Esophagus mucosa (tissue), 1 donor: ENCODE data around the gene TEX38. TPM values are rescaled to one million over a fixed set of nuclear protein-coding genes. Genes with fewer than 3 reads are reported as not detected.
"Not testable (repeated sequence)": the region's sequence is repeated elsewhere in the genome, so short reads cannot be mapped to it uniquely, and the experiment has no call there.

Source experiments
- ATAC-seq: fragments of 200-7000 bp; cut with Tn5 transposase; one replicate; pipeline ENCODE4 v1.9.1; 2020
- total RNA-seq: library from RNA; stranded (reverse); gene quantifications from one replicate; pipeline ENCODE4 v1.2.4, GENCODE V29; 2023
- donor health status: DM: yes; HTN: yes; CAD: no.

TEX38 gene
- total RNA-seq, 1 donor from 2014 or later: not detected

DNA sequence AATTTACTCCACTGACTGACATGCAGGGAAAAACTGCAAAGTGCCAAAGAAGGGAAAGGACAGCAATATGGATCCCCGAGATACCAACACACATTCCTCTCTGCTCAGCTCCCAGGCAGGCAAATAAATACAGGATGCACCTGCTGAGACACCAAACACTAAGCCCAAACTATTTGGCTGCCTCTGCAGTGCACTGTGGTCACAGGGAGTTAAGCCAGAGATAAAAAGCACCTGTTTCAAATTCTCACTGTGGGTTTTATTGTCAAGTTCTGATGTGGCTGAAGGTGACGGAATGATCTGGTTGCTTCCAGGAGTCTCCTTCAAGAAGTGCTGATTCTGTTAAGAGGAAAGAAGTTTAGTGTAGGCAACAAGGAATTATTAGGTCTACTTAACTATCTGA, 17.7 kb downstream of the TEX38 start:
- ATAC-seq: no peak

DNA sequence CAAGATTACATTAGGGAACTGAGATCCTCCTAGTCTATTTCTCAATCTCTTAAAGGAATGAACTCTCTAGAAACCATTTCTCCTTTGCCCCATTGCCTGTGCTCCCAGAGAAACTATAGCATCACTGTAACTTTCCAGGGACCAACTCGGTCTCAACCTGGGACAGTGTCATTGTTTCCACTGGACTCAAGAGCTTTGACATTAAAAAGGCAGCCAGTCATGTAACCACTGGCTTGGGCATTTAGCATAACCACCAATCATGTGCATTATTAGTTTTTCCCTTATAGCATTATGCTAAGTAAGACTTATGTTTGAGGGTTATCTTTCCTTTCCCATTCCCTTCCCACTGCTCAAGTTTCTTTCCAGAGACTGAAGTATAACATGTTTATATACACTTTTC, 18.2 kb downstream of the TEX38 start:
- no peak for ATAC-seq

DNA sequence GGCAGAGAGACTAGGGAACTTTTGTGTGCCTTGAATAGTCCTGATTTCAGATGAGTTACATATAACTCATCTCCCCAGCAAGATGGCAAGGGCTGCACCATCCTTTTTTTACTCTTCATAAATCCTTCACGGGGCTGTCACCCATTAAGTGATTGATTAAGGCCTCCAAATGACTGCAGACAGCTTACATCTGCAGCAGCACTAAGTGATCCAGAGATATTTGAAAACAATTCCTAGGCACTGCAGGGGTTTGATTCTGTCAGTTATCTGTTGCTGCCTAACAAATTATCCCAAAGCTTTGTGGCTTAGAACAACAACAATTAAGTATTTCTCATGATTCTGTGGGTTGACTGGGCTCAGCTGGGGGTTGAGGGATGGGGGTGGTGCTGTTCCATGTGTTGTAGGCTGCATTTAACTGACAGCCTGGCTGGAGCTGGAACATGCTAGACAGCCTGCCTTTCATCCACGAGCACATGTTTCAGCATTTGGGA, 19.3 kb downstream of the TEX38 start:
- no peak for ATAC-seq

DNA sequence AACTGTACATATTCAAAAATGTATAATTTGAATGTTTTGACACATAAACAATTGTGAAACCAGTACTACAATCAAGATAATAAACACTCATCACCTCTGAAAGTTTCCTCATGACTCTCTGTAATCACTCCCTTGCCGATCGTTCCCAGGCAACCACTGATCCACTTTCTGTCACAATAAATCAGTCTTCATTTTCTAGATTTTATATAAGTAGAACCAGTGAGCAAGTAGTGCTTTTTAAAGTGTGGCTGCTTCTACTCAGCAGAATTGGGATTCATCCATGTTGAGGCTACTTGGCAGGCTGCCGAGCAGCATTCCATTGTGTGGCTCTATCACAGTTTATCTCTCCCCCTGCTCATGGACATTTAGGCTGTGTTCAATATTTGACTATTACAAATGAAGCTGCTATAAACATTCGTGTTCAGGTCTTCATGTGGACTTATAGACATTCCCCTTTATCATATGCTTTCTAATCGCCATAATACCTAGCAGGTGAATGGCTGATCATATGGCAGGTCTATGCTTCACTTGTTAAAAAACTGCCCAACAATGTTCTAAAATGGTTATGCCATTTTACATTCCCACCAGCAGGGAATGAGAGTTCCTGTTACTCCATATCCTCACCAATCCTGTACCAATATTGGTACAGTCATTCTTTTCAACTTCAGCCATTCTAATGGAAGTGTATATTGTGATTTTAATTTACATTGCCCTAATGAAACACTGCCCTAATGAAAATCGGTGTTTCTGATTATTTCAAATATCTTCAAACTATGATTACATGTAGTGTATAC, 20.5 kb downstream of the TEX38 start:
- no peak for ATAC-seq

DNA sequence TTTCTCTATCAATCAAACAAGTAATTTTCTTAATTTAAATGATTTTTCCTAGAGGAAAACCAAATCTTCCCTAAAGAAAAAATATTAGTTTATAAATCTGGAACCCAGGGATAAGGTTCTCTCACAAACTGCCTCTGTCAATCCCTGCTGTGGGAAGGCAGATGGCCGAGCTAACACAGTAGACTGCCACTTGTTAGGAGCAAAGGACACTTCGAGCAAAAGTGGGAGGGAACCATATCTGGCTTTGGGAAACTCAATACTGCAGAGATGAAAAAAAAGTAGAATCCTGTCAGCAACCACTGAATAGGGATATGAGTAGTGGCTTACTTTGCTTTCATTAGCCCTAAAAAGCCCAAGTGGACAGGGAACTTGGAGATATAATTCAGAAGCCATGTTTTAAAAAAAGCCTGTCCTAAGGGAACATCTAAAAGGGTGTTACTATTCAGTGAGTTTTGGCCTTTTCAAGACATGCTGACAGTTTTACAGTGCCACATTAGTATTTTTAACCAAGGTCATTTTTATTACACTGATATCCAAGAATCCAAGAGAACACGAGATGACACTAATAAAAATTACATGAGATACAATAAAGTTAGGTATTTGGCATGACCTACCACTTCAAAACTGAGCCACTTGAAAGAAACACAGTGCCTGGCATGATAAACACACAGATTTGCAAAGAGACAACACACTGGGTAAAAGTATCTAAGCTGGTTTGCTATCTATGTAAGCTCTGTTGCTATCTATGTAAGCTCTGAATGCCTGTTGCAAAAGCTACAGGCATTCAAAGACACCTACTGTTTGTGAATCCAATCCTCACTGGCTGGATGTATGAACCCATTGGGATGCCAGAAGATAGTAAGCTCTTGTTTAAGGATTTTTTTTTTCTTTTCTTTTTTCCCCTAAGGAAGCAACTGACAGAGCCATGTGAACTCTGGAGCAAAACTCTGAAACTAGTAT, 21.4 kb downstream of the TEX38 start:
- ATAC-seq: no peak

DNA sequence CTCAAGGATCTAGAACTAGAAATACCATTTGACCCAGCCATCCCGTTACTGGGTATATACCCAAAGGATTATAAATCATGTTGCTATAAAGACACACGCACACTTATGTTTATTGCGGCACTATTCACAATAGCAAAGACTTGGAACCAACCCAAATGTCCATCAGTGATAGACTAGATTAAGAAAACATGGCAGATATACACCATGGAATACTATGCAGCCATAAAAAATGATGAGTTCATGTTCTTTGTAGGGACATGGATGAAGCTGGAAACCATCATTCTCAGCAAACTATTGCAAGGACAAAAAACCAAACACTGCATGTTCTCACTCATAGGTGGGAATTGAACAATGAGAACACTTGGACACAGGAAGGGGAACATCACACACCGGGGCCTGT, 23.0 kb downstream of the TEX38 start:
- ATAC-seq: not testable (repeated sequence)

DNA sequence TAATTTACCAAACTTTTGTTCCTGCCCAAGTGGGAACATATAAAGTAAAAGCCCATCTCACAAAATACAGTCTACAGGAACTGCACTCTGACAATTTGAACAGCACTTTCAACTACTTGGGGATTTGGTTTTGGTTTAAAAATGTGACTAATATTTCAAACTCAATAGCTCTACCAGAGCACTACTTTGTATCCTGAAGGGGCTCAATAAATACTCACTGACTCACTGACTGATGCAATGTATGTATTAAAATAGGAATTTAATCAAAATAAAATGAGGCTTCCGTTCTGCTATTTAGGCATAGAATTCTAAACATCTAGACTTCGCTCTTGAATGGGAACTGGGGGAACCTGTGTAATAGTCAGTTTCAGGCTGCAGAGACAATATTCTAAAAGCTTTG, 25.4 kb downstream of the TEX38 start:
- no peak for ATAC-seq

DNA sequence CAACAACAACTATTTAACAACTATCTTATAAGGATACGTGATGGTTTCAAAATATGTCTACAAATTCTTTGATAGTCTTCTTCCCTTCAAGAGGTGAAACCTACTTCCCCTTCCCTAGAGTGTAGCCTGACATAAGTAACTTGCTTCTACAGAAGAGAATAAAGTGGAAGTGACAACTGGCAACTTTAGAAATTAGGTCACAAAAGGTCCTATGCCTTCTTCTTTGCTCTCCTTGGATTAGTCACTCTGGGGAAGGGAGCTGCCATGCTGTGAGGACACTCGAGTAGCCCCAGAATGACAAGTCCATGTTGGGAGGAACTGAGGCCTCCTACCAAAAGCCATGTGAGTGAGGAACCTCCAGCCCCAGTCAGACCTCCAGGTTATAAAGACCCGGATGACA, 28.0 kb downstream of the TEX38 start:
- no peak for ATAC-seq

DNA sequence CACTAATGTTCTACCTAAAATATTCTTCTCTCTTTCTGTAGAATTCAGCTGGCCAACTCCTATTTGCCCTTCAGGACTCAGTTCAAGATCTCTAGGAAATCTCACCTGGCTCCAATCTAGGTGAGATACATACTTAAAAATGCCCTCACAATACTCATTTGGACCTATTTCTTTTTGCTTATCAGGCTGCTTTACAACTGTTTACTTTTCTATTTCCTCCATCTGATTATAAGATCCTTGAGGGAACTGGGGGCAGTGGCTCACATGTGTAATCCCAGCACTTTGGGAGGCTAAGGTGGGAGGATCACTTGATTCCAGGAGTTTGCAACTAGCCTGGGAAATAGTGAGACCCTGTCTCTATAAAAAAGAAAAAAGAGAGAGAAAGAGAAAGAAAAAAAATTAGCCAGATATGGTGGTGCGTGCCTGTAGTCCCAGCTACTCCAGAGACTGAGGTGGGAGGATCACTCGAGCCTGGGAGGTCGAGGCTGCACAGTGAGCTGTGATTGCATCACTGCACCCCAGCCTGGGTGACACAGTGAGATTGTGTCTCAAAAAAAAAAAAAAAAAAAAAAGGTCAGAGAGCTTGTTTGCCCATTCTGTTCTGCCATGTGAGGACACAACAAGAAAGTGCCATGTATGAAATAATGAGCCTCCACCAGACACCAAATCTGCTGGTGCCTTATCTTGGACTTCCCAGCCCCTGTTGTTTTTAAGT, 32.4 kb downstream of the TEX38 start:
- ATAC-seq: no peak

DNA sequence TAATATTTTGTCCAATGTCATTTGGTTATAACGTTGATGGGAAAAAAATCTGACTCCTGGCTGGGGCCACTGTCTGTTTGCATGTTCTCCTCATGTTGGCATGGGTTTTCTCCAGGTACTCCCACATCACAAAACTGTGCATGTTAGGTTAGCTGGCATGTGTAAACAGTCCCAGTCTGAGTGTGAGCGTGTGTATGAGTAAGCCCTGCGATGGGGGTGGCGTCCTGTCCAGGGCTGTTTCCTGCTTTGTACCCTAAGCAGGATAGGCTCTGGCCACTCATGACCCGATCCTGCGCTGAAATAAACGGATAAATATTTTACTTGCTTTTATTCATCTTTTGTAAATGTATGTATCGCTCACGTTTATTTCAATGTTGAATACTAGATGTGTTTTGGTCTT, 33.8 kb downstream of the TEX38 start:
- ATAC-seq: no peak

DNA sequence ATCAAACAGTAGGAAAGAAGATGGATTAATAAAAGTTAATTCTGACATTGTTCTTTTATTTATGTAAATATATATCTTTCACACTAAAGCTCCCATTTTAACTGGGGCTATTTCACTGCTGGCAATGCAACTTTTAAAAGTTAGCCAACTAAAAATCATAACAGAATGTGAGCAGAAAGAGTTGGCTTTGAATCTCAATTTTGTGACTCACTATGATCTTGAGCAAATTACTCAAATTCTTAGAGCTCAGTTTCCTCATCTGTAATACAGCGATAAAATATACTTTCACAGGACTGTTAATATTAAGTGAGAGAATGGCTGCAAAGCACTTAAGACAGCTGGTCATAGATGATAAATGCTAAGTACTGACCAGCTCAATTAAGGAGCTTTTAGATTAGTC, 36.5 kb downstream of the TEX38 start:
- no peak for ATAC-seq

DNA sequence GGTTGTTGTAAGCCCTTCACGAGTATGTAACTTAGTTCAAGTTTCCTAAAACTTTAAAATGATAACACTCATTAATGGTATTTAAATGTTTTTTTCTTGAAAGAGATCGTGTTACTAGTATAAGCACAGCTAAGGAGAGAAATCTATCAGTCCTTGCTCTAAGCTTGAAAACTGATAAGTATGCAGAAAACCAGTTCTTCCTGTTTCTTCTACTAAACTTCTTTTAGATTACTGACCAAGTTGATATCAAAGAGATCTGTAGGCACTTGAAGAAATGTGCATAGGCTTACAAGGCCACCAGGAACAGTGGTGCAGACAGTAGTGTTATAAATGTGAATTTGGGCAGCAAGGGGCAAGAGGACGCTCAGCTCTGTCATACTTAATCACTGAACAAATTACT, 43.3 kb downstream of the TEX38 start:
- ATAC-seq: no peak

DNA sequence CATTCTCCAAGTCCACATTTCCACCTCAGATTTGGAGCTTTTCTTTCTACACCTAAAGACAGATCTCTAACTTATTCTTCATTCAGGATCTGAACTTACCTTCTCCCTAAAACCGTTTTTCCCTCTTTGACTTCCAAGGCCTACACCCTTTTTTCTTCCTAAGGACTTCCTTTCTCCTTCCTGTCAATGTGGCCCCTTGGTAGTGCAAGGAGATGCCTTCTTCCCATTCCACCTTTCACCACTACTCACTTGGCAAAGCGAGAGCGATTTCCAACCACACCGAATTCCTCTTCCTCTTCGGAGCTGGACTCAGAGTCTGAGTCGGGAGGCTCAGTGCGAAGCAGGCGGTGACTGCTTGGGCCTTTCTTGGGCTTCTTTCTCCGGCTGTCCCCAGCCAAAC, 46.0 kb downstream of the TEX38 start:
- ATAC-seq: no peak

DNA sequence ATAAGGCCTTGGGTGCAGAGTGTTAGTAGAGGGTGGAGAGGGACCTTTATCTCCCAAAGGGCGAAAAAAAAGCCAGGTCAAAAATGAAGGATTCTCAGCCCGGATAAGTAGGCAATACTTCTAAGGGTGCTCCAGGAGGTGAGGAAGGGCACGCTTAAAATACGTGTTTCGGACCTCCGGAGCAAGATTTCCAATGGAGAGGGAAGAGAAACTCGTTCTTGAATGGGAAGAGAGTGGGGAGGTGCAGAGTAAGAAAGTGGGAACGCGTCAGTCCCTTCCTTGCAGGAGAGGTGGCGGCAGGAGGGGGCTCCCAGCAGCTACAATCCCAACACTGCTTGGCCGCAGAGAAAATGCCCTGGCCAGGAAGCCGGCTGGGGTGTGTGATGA, 46.7 kb downstream of the TEX38 start:
- ATAC-seq: no peak

DNA sequence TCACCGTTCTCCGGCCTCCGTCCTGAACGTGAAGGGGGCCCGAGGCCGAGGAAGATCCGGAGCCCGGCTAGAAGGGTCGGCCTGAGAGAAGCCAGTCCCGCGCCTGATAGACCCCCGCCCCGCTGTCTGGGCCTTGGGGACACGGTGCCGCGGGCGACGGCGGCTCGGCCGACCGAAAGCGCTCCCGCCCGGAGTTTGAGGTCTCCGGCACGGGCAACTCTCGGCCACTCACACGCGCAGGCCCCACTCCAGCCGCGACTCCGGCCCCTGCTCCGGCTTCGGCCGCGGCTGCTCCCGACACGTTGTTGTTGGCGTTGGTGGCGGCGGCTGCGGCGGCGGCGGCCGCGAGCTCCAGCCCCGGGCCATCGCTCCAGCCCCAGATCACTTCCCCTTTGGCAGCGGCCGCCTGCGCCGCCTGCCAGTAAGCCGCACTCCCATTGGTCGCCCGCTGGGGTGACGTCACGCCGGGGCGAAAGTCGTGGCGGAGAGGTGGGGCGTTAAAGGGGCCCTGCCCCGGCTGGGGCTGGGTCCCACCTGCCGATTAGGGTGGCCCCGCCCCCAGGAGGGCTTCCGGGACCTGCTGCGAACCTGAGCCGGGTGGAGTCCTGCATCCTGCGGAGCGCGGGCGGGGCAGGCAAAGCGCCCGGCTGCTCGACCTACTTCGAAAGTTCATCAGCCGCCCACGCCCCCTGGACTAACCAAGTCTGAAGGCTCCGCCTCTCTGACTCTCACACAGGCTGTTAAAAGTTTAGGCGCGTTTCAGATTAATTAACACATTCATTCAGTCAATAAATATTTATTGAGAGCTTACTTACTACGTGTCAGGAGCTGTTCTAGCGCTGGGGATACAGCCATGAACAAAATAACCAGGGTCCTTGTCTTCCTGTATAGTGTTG, 47.3 kb downstream of the TEX38 start, which contains the start of gene EFCAB14:
EFCAB14 (minus strand) TSS at position 388 of the 896 bp plus-strand sequence. CDS start 1,027 bp downstream, outside the sequence.
- ATAC-seq: peak; percentile 99

DNA sequence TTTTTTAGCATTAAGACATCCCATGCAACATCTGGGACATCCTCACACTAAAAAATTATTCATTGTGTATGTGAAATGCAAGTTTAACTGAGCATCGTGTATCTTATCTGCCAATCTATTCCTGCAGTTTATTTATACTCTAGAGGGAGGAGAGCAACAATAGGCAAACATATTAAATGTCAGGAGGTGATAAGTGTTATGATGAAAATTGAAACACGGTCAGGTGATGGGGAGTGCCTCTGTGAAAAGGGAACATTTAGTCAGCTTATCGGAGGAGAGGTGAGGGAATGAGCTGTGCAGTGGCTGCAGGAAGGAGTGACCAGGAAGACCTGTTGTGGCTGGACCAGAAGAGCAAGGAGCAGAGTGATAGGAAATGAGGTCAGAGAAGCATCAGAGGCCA, 48.0 kb downstream of the TEX38 start:
- peak; percentile 74 for ATAC-seq

DNA sequence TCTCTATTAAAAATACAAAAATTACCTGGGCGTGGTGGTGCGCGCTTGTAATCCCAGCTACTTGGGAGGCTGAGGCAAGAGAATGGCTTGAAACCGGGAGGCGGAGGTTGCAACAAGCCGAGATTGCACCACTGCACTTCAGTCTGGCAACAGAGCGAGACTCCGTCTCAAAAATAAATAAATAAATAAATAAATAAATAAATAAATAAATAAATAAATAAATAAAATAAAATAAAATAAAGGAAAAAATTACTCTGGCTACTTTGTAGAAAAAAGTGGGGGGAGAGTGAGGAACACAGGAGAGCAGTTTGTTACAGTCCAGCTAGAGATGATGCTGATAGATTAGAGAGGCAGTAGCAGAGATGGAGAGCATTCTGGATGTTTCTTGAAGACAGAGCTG, 48.7 kb downstream of the TEX38 start:
- not testable (repeated sequence) for ATAC-seq

DNA sequence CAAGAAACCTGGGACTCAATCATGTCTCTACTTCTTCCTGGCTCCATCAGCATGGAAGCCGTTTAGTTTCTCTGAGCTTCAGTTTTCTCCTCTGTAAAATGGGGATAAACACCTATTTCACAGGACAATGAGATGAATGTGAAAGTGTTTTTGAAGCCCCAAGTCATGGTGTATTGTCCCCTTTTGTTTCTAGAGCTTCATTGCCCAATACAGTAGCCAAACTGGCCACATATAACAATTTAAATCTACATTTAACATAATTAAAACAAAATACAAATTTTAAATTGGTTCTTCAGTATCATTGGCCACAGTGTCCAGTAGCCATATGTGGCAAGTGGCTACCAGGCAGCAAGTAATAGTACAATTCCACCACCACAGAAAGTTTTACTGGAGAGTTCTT, 49.5 kb downstream of the TEX38 start:
- no peak for ATAC-seq

DNA sequence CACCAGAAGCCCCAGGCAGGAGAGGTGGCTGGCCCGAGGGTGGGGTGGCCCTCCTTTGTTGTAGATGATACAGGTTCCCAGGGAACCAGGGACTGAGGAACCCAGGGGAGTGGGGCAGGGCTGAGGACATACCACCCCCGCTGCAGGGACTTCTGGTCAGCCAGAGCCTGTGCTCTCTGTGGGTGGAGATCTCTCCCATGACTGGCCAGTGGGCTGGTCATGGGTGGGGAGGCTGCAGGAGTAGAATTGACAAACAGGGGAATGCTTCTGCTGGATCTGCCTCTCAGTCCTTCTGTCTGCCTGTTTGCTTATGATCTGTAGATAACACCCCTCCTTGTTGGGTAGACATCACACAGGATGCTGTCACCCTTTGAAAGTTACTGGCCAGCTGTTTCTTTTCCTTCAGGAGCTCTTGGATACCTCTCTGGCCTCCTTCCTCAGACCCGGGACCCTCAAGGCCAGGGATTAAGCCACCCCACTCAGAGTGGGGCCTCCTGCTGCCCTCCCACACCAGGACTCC, 50.1 kb downstream of the TEX38 start:
- ATAC-seq: no peak
